RWPE1 (cell line): ENCODE measurements around the gene ZC3H6.

Experiments used
- CTCF ChIA-PET: fragments of 350-600 bp; sonication (Branson Sonifier 250); formaldehyde crosslinking; extraction: SDS; loops from one replicate; lab custom pipeline; 2021; lab: Yijun Ruan, JAX
- POLR2A ChIA-PET: fragments of 400-600 bp; formaldehyde crosslinking; extraction: SDS; loops from one replicate; lab custom pipeline; 2020; ENCODE audit warnings: antibody characterized with exemption; ENCODE audit not compliant: low non-redundant PET; lab: Yijun Ruan, JAX
- DNase-seq: peaks from one replicate; pipeline ENCODE4 v3.0.0; 2012; ENCODE audit warnings: low spot score
- H3K27ac ChIP-seq: fragments of 450-650 bp; 2 replicates; pipeline ENCODE4 v1.5.1; 2017
- CTCF ChIP-seq: fragments of 450-650 bp; conservative IDR thresholded peaks from 2 replicates; pipeline ENCODE4 v1.5.1; 2017; ENCODE audit warnings: low read depth, mild to moderate bottlenecking

ZC3H6 gene

GRCh38 chr2:112301973-112302372 lies 26.6 kb downstream of the ZC3H6 start:
- H3K27ac ChIP-seq, result no peak overlapping the region
- no peak for DNase-seq
- TF ChIP-seq CTCF, result no peak
- ChIA-PET CTCF (no interaction called here), POLR2A (interaction anchor here (0.6 kb wide), 1 partner anchor 47 kb away, joined by 3 read pairs; the partner anchor contains the start of gene ZC3H8)

DNA sequence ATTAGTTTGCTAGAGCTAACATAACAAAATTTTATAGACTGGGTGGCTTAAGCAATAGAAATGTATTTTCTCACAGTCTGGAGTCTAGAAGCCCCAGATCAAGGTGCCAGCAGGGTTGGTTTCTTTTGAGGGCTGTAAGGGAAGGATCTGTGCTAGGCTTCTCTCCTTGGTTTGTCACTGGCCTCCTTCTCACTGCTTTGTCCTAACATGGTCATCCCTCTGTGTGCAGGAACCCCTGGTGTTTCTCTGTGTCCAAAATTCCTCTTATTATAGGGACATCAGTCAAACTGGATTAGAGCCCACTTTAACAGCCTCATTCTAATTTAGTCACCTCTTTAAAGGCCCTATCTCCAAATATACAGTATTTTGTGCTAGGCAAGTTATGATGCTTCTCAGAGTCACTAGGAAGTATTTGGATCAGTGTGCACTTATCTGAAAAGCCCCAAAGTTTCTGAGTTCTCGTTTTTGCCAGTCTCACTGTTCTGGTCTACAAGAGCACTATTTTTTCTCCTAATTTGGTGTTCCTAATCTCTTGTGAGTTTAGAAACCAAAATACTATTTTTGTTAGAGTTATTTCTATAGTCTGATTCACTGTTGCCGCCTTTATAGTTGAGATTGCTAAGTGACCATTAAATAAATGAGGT lies 29.0 kb downstream of the ZC3H6 start:
- DNase-seq, result no peak
- ChIA-PET POLR2A (no interaction called here), CTCF (no interaction called here)
- H3K27ac ChIP-seq, result no peak overlapping the region
- TF ChIP-seq CTCF, result no peak

- CTCF ChIA-PET, result no interaction called here
- TF ChIP-seq CTCF, result no peak
- no peak for DNase-seq
- H3K27ac ChIP-seq, result no peak overlapping the region
- POLR2A ChIA-PET, result no interaction called here
Observed at GRCh38 chr2:112305132-112305531, 29.7 kb downstream of the ZC3H6 start.

- POLR2A ChIA-PET, result no interaction called here
- no peak overlapping the region for H3K27ac ChIP-seq
- no peak for TF ChIP-seq CTCF
- CTCF ChIA-PET, result interaction anchor here (0.6 kb wide), 2 partner anchors 56 to 218 kb away, joined by 3 to 4 read pairs; no protein-coding TSS in a partner anchor
- no peak for DNase-seq
Observed at GRCh38 chr2:112310906-112311305, 35.5 kb downstream of the ZC3H6 start.

- POLR2A ChIA-PET, result no interaction called here
- no peak for TF ChIP-seq CTCF
- no peak overlapping the region for H3K27ac ChIP-seq
- CTCF ChIA-PET, result interaction anchor here (0.6 to 0.7 kb wide), 3 partner anchors 11 to 1181 kb away, joined by 3 read pairs; partner anchors contain the start of gene TMEM87B
- DNase-seq, result no peak
Observed at GRCh38 chr2:112311932-112312331, 36.5 kb downstream of the ZC3H6 start.

- no peak for TF ChIP-seq CTCF
- ChIA-PET POLR2A (no interaction called here), CTCF (no interaction called here)
- no peak overlapping the region for H3K27ac ChIP-seq
- no peak for DNase-seq
Observed at GRCh38 chr2:112312821-112313220, 37.4 kb downstream of the ZC3H6 start.
